Measurements from ENCODE around the gene ZNF264.

Gene ZNF264

GRCh38 chr19:57212109-57212508, 20.8 kb downstream of the ZNF264 start:
- no peaks in the 10 kb centered on the region for H3K4me1 ChIP-seq (ENCODE audit: insufficient read depth, low read length, poor library complexity, severe bottlenecking)
- no peaks in the 10 kb centered on the region for H4K20me1 ChIP-seq (ENCODE audit: insufficient read depth, low read length, poor library complexity, severe bottlenecking)
- no peaks in the 10 kb centered on the region for H3K27me3 ChIP-seq (ENCODE audit: insufficient read depth, low read length, poor library complexity, severe bottlenecking)
- no peaks in the 10 kb centered on the region for H3F3A ChIP-seq (ENCODE audit: low read depth)
- H3K9me3 ChIP-seq (ENCODE audit: insufficient read depth, low read depth, low read length) = no peaks in the 10 kb centered on the region
- H3K4me2 ChIP-seq (ENCODE audit: low read depth, low read length, poor library complexity, severe bottlenecking) = no peak overlapping the region
- H2AFZ ChIP-seq (ENCODE audit: low read length) = no peak overlapping the region
- H3K9me2 ChIP-seq (replicated peaks; ENCODE audit: low read depth, low read length) = no peaks in the 10 kb centered on the region
- TF ChIP-seq CTCF (conservative IDR thresholded peaks at IDR 0.05; ENCODE audit: low read length) (no peak), EZH2phosphoT487 (IDR thresholded peaks at IDR 0.05; ENCODE audit: borderline replicate concordance) (no peak)
- H3K4me3 ChIP-seq (ENCODE audit: low read length, poor library complexity, severe bottlenecking) = no peak overlapping the region
- no peaks in the 10 kb centered on the region for H3K79me2 ChIP-seq (ENCODE audit: insufficient read depth, low read length)
- H3K9ac ChIP-seq (ENCODE audit: low read depth, low read length, poor library complexity, severe bottlenecking) = no peak overlapping the region
- peaks cover 44% of the 10 kb centered on the region; the same call in 1 of the 2 replicates for H3K36me3 ChIP-seq (ENCODE audit: insufficient read depth, low read length)

GRCh38 chr19:57227502-57227901, 36.2 kb downstream of the ZNF264 start:
- Histone ChIP-seq H4K20me1 (ENCODE audit: insufficient read depth, low read length, poor library complexity, severe bottlenecking) (no peaks in the 10 kb centered on the region), H3K4me3 (ENCODE audit: low read length, poor library complexity, severe bottlenecking) (no peak overlapping the region), H3K9me2 (replicated peaks; ENCODE audit: low read depth, low read length) (no peaks in the 10 kb centered on the region), H3K27me3 (ENCODE audit: insufficient read depth, low read length, poor library complexity, severe bottlenecking) (no peaks in the 10 kb centered on the region), H3K4me2 (ENCODE audit: low read depth, low read length, poor library complexity, severe bottlenecking) (no peak overlapping the region), H3F3A (ENCODE audit: low read depth) (no peaks in the 10 kb centered on the region), H3K9me3 (ENCODE audit: insufficient read depth, low read depth, low read length) (no peaks in the 10 kb centered on the region), H3K79me2 (ENCODE audit: insufficient read depth, low read length) (no peaks in the 10 kb centered on the region), H2AFZ (ENCODE audit: low read length) (no peak overlapping the region), H3K4me1 (ENCODE audit: insufficient read depth, low read length, poor library complexity, severe bottlenecking) (peaks cover 14% of the 10 kb centered on the region), H3K9ac (ENCODE audit: low read depth, low read length, poor library complexity, severe bottlenecking) (no peak overlapping the region), H3K36me3 (ENCODE audit: insufficient read depth, low read length) (no peaks in the 10 kb centered on the region)
- no peak for TF ChIP-seq CTCF (conservative IDR thresholded peaks at IDR 0.05; ENCODE audit: low read length)
- no peak for TF ChIP-seq EZH2phosphoT487 (IDR thresholded peaks at IDR 0.05; ENCODE audit: borderline replicate concordance)

- no peak overlapping the region for H2AFZ ChIP-seq (ENCODE audit: low read length)
- no peak overlapping the region for H3K4me3 ChIP-seq (ENCODE audit: low read length, poor library complexity, severe bottlenecking)
- no peaks in the 10 kb centered on the region for H3K9me3 ChIP-seq (ENCODE audit: insufficient read depth, low read depth, low read length)
- H3K27me3 ChIP-seq (ENCODE audit: insufficient read depth, low read length, poor library complexity, severe bottlenecking) = no peaks in the 10 kb centered on the region
- no peaks in the 10 kb centered on the region for H3K36me3 ChIP-seq (ENCODE audit: insufficient read depth, low read length)
- no peaks in the 10 kb centered on the region for H4K20me1 ChIP-seq (ENCODE audit: insufficient read depth, low read length, poor library complexity, severe bottlenecking)
- no peaks in the 10 kb centered on the region for H3K79me2 ChIP-seq (ENCODE audit: insufficient read depth, low read length)
- TF ChIP-seq CTCF (conservative IDR thresholded peaks at IDR 0.05; ENCODE audit: low read length) = no peak
- no peak for TF ChIP-seq EZH2phosphoT487 (IDR thresholded peaks at IDR 0.05; ENCODE audit: borderline replicate concordance)
- H3K4me2 ChIP-seq (ENCODE audit: low read depth, low read length, poor library complexity, severe bottlenecking) = no peak overlapping the region
- H3K4me1 ChIP-seq (ENCODE audit: insufficient read depth, low read length, poor library complexity, severe bottlenecking) = peaks cover 34% of the 10 kb centered on the region
- H3K9me2 ChIP-seq (replicated peaks; ENCODE audit: low read depth, low read length) = no peaks in the 10 kb centered on the region
- H3F3A ChIP-seq (ENCODE audit: low read depth) = 0 out of 2 replicates have a peak, but pooled peaks cover 4% of the 10 kb centered on the region
- H3K9ac ChIP-seq (ENCODE audit: low read depth, low read length, poor library complexity, severe bottlenecking) = no peak overlapping the region
These were observed 40.4 kb downstream of the ZNF264 start for GRCh38 chr19:57231686-57232085.

Measured in Loucy (cell line).